MM.1S (cell line): ENCODE results near the gene RHEB.

Source experiments
- CTCF ChIP-seq: fragments of 300-600 bp; sonication (generic); IDR thresholded peaks from 2 replicates; pipeline ENCODE4 v1.5.1; 2016; ENCODE audit warnings: antibody characterized with exemption, low read length, mixed read lengths
- EZH2 ChIP-seq: fragments of 300-600 bp; sonication (generic); optimal IDR thresholded peaks from 2 replicates; pipeline ENCODE3; 2017; ENCODE audit warnings: low read depth, mild to moderate bottlenecking, antibody characterized with exemption, low read length, mixed read lengths
- EZH2phosphoT487 ChIP-seq: fragments of 300-600 bp; sonication (generic); IDR thresholded peaks from 2 replicates; pipeline ENCODE4 v1.6.1; 2018; ENCODE audit warnings: antibody characterized with exemption, low read length

- TF ChIP-seq CTCF, result no peak
- no peak for TF ChIP-seq EZH2
- TF ChIP-seq EZH2phosphoT487, result no peak
Measured at GRCh38 chr7:151507806-151508205, 11.9 kb downstream of the RHEB start.
